Stimulated activated CD4-positive, alpha-beta T cell treated with anti-CD3 and anti-CD28 coated beads, Interleukin-15, amount 100 ng/mL, for 1 hour (primary cell): Measurements from ENCODE around the gene EMILIN3.

Source experiments
- DNase-seq, 2 donors: peaks; one replicate each; pipeline ENCODE4 v3.0.0-alpha.2; 2020; ENCODE audit warnings: low read depth in 1 of 2, low spot score in 1 of 2

The EMILIN3 gene

DNA sequence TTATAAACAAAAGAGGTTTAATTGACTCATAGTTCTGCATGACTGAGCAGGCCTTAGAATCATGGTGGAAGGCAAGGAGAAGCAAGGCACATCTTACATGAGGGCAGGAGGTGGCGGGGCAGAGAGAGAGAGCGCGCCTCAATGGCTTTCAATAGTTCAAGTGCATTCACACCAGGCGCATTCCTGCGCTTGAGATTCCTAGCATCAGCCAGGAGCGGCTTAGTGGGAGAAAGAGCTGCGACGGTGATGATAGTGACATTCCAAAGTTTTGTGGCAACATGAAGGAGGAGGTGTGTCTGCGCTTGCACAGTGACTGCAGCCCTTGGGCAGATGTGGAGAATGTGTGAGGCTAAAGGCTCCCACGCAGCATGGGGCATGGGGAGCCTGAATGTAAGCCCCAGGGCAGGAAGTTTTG, 25.0 kb upstream of the EMILIN3 start:
- DNase-seq, result no peak

DNA sequence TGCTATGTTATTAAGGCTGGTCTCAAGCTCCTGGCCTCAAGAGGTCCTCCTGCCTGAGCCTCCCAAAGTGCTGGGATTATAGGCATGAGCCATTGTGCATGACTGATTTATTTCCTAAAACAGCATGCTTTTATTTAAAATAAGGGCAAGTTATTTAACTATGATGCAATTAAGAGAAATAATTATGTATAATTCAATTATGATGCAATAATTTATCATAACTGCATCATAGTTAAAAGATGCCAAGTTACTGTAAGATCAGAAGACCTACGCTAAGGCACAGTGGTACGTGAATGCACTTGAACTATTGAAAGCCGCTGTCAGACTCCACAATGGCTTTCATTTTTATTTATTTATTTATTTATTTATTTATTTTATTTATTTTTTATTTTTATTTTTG, 24.3 kb upstream of the EMILIN3 start:
- no peak for DNase-seq

DNA sequence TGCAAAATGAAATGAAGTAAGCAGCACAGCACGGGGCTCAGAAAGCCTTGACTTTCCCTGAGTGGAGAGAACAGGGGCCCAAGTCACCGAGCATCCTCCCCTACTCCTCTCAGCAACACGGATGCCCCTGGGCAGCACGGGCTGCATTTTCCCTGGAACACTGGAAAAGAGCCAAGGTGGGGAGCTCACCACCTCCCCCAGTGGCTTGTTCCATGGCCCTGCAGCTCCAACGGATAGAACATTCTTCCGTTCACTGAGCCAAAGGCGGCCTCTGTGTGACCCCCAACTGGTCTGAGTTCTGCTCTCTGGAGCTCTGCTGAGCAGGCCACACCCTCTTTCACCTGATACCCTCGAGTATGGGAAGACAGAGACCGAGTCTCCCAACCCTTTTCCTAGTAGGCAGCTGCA, 20.8 kb upstream of the EMILIN3 start:
- no peak for DNase-seq

DNA sequence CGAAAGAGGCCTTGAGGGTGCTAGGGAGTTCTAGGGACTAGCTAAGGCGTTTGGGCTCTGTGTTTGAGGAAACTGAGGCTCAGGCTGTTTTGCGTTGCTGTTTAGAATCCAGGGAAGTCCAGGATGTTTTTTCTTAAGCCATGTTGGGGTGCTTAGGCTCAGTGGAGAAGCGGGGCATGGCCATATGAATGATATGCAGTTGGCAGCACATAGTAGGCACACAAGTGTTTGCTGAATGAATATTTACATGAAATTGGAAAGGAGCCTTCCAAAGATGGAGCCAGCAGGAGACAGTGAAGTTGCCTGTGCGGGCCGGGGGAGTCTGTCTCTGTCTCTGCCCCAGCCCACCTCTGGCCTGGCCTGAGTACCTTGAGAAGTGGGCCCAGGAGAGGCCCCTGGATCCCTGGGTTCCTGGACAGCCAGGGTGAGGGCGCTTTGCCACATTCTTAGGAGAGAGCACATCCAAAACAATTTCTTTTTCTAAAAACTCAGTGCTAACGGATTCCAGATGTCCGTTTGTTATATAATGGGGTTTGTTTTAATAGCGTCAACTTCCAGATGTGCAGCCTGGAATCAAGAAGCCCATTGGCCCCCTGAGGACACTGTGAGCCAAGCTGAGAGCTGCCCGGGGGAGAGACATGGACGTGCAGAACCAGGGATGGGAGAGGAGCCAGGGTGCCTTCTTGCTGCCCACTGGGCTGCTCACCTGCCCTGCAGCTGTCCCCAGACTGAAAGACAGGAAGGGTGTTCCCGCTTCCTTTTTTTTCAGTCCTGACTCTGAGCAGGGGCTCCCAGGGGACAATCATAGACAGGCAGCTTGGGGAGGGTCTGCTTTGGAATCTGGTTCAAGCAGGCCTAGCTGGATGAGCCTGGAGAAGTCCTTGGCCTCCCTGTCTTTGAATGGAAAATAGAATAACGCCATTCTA, 20.1 kb upstream of the EMILIN3 start:
- no peak for DNase-seq

DNA sequence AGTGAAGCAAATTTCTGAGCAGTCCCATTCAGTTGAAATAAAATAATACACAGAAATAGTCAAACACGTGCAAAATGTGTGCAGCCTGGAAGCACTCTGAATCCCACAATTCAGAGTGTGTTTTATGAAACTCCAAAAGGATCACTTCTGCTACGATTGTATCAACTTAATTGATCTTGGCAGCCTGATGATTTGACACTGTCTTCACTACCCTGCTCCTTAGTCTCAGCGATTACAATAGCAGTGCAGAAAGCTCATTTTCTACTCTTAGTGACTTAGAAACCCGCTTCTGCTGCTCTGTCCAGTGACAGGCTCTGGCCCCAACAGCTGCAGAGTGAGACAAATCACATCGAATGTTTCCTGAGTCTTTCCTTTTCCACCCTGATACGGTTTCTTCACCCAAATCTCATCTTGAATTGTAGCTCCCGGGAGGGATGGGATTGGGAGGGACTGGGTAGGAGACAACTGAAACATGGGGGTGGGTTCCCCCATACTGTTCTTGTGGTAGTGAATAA, 16.2 kb upstream of the EMILIN3 start:
- no peak for DNase-seq

DNA sequence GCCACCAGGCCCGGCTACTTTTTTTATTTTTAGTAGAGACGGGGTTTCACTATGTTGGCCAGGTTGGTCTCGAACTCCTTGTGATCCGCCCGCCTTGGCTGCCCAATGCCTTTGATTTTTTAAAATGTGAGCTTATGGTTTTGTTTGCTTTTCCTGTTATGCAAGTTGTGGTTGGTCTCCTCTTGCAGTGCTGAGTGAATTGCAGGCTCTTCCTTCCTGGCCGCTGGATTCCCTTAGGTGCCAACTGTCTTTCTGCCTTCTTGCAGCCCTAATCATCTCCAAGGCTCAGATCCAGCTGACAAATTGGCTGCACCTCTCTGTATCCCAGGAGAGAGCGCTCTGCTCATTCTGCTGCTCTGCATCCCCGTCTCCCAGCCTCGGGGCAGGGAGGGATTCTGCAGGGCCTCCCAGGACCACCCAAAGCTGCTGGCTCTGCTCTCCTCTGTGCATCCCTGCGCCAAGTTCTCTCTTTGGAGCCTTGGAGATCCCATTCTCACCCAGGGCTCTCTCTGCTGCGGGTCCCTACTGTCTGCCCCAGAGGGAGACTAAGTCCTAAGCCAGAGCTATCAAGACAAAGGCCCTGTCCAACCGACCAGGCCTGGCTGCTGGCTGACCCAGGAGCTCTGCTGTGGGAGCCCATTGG, 14.1 kb upstream of the EMILIN3 start:
- DNase-seq, result no peak

DNA sequence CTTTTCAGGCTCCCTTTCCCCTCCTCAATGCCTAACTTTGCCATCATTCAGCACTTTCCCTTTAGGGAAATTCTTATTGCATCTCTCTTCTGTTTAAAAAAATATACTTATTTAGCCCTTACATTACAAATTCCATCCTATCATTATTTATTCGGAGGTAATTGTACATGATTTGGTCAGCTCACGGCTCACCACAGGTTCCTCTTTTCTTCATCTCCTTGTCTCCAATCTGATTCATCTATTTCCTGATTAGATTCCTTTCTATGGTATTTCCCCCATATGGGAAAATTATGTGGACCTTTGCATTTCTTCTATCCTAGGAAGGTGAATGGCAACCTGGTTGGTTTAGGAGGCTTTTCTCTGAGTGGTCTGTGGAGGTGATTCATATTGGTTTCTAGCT, 12.9 kb upstream of the EMILIN3 start:
- DNase-seq, result no peak

DNA sequence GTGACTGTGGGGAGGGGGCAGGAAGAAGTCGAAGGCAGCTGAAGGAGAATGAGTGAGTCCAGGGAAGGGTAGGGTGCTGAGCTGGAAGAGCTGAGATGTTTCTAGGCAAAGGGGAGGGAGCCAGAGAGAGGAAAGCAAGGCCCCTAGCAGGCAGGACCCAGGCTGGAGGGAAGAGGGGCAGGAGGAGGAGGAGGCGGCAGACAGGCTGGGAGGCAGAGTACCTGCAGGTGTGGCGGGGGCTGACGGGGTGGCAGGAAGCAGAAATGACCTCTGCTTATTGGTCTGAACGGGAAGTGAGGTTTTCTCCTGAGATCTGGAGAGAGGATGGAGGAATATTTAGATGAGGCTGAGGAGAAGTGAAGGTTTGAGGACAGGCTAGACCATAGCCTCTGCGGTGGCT, 10.7 kb upstream of the EMILIN3 start:
- no peak for DNase-seq

DNA sequence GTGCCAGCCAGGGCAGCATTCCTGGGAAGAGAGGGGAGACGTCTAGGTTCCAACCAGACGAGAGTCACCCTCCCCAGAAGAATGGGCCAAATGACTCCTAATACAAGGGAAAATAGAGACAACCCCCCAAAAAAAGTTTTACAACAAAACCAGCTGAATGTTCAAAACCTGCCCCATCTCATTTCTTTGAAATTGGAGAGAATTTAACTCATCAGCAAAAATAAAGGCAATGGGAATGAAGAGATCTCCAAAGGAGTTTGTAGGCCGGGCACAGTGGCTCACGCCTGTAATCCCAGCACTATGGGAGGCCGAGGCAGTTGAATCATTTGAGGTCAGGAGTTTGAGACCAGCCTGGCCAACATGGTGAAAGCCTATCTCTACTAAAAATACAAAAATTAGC, 9.7 kb upstream of the EMILIN3 start:
- DNase-seq, result no peak

DNA sequence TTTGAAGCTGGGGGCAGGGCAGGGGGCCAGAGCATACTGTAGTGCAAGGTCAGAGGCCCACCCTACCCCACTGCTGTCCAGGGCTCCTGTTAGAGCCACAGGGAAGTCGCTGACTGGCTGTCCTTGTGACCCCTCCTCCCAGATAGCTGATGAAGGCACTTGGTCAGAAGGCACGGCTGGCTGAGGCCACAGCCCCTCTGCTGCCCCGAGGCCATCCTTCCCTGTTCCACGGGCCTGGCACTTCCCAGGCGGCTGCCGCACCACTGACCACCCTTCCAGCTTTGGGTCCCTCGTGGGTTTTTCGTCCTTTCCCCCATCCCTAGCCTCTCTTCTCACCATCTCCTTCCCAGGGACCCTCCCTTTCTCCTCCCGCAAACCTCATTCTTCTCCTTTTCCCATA, 9.2 kb upstream of the EMILIN3 start:
- no peak for DNase-seq

DNA sequence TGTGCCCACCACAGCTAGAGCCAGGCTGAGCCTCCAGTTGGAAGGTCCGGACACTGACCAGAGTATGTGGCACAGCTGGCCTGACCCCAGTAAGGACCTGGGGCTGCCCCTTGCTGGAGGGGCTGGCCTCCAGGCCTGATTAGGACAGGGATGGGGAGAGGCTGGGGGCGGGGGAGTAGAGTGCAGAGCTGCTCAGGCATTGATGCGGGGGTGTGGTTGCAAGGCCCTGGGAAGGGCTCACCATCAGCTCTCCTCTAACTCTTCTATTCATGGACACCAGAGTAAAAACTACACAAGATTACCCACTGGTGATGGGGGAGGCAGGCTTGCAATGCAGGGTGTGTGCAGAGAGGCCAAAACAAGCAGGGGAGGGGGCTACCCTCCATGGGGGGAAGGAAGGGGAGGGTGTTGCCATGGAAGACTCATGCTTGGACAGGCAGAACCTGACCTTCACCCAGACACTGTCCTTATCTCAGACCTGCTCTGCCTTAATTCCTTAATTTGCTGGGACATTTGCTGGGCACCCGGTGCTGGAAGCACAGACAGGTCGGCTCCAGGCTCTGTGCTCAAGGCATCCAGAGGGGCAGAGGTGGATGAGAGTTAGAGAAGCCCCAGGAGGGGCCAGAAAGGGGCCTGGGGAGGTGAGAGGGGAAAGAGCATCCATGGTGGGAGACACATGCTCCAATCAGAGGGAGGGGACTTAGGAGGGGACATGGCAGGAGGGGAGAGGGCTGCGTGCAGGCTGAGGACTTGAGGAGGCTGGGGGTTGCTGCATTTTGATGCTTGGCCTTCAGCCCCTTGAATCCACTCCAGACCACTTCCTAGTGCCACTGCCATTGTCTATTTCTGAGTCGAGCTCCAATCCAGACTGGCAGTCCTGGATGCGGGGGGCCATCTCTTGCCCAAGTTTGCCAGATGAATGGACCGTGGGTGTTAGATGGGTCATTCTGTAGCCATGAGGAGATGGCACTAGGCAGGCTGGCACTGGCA, 7.6 kb upstream of the EMILIN3 start:
- no peak for DNase-seq

DNA sequence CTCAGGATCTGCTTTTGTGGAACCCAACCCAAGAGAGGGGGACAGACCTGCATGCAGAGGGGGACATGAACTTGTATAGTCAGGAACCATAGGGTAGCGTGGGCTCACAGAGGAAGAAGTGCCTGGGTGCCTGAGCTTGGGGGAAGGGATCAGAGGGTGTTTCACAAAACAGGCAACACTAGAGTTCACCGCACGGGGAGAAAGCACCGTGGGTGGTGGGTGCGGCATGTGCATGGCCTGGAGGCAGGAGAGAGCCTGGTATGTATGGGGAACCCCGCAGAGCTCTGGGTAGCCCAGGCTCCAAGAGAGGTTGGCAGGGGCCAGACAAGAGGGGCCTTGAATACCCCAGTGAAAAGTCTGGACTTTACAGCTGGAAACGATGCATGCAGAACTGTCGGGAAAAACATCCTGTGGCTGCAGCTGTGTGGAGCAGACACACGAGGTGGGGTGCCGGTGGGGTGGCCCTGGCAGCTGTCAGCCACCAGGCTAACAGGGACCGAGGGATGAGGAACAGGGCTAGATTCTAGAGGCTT, 6.7 kb upstream of the EMILIN3 start:
- no peak for DNase-seq

DNA sequence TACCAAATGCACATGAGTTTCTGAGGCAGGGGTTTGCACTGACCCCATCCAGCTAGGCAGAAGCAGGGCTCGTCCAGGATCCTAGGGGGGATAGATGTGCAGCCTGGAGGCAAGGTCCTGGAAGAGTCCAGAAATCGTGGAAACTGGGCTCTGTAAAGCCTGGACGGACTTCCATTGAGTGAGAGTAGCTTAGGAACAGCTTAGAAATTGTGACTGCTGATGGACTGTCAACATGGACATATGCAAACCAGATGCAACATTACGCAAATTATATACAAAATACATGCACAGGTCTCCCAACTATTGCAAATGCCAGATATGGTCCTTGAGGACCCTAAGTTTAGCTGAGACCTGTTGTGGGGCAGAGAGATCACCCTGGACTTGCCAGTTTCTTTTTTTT, 4.8 kb upstream of the EMILIN3 start:
- DNase-seq, result no peak

DNA sequence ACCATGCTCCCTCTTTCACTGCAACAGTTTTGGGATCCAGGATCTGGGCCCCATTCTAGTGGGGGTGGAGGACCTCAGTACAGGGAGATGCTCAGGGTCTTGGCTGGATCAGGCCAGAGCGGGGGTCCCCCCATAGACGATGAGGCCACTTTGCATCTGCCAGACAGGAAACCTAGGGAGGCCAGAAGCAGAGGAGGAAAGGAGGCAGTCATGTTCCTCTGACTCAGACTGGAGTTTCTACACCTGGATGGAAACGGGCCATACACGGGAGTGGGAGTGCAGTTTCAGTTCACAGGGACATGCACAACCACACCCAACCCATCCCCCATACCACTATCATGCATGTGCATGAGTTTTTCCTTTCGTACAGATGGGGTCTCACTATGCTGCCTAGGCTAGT, 3.6 kb upstream of the EMILIN3 start:
- no peak for DNase-seq

DNA sequence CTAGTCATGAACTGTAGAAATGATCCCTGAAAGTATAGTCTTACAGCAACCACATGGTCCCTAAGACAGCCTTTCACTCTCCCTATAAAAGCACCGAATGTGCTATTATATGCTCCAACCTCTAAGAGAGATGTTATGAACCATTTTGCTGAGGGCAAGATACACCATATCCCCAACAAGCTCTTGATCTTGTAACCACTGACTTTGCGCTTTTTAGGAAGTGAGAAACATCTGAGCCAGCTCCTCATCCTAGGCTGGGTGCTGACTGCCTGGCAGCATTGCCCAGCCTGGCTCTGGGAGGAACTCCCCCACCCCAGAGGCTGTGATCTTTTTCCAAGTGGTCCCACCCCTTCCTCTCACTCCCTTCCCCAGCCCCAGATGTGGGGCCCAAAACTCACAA, 3.1 kb upstream of the EMILIN3 start:
- DNase-seq, result no peak

DNA sequence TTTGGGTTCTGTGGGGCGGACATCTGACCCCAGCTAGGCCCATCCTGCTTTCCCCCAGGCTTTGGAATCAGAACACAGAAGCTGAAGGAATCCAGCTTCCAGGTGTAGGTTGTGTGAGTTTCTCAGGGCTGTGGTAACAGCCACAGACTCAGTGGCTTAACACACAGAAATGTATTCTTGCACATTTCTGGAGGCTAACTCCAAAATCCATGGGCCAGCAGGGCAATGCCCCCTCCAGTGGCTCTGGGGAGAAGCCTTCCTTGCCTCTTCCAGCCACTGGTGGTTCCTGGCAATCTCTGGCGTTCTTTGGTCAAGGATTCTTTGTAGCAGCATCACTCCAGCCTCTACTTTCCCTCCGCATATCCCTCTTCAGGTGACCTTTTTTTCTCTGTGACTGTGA, 1.3 kb upstream of the EMILIN3 start:
- DNase-seq, result no peak

DNA sequence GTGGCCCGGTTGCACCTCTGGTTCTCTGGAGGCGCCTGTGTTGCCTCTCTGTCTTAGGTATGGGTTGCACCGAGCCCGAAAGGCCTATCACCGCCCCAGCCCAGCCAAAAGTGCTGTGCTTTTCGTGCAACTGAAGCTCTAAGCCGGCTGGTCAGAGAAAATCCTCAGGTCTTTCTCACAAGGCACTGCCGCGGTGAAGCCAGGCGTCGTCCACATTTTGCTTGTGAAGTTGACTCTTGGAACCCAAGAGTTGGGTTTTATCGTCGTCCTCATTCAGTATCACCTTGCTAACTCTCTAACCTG, 726 bp upstream of the EMILIN3 start:
- DNase-seq, result no peak

DNA sequence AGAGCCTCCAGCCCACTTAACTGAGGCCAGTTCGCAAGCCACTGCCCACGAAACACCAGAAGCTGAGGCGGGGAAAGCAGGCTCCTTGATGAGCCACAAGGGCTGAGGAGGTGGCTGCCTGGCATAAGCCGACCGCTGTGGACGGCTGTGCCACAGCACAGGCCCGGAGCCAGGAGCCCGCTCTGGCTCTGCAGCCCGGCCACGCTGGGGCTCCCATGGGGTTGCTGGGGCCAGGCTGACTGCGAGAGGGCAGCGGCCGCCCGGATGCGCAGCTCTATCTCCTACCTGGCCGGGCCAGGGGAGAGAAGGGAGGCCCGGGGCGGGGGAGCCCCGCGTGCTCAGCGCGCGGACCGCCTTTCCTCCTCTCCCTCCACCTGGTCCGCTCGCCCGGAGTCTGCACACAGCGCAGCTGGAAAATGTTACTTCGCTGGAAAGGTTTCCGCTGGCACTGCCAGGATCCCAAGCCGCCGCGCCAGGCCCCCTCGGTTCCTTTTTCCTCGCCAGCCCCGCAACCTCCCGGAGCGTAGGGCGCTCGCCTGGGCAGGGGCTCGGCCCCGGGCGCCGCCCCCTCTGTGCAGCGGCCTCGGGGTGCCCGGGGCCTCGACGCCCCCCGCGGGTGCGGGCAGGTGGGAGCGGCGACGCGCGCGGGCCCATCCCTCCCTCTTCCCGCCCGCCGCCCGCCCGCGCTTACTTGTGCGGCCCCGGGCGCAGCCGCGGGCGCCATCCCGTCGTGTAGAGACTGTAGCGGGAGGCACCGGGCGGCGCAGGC, 657 bp downstream of the EMILIN3 start:
- no peak for DNase-seq

DNA sequence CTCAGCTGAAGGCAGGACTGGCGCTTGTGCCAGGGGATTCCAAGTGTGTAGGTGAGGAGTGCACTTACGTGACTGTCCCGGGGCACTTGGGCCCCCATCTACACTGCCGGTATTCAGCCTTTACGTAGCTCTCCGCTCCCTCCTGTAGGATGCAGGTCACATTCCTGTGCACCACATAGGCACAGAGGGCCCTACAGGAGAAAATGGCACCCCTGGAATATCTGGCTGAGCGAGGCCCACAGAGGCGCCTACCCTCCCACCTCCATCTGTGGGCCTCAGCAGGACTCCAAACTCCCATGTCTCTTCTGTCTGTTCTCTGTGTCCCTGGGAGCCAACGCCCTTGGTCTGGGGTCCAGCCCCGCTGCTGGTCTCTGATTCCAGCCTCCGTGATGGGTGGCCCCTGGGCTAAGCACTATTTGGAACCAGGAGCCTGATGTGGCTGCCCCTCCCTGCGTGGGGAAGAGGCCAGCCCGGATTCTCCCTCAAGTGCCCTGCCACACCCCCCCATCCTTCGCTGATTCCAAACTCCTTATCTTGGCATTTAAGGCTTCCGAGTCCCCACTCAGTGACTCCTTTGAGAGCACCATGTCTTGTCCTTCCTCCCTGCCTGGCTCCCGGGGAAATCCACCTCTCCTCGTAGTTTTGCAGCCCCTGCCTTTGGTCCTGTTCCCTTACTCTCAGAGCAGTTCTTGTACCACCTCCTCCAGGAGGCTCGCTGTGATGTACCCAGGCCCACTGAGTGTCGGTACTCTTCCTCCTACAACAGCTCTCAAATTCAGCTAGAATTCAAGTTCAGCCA, 1.5 kb downstream of the EMILIN3 start:
- no peak for DNase-seq
